PFSK-1 (cell line): ENCODE measurements around the gene KMT5B.

Source experiments
- FOXP2 ChIP-seq: optimal IDR thresholded peaks from 2 replicates; pipeline ENCODE3; 2011; ENCODE audit warnings: borderline replicate concordance, control low read depth, inconsistent platforms; ENCODE audit not compliant: insufficient read depth; ENCODE audit errors: extremely low read length, extremely low read depth
- POLR2AphosphoS5 ChIP-seq: IDR thresholded peaks from 2 replicates; pipeline ENCODE4 v1.6.1; 2012; ENCODE audit warnings: low read depth, mild to moderate bottlenecking, control low read depth, low read length, moderate library complexity
- SIN3A ChIP-seq: IDR thresholded peaks from 2 replicates; pipeline ENCODE4 v1.6.1; 2012; ENCODE audit warnings: mild to moderate bottlenecking, low read length, moderate library complexity, borderline replicate concordance; ENCODE audit not compliant: insufficient read depth
- TAF1 ChIP-seq: IDR thresholded peaks from 2 replicates; pipeline ENCODE4 v1.6.1; 2012; ENCODE audit warnings: low read length, control low read depth, borderline replicate concordance; ENCODE audit not compliant: insufficient read depth
- TF ChIP-seq, protein P1 (sequence below), 2 experiments: IDR thresholded peaks; 2 replicates each; pipeline versions ENCODE4 v1.6.1 to v1.8.0; 2011 to 2012; ENCODE audit warnings: low read depth in 2 of 2, low read length in 2 of 2, control low read depth in 1 of 2, inconsistent platforms in 1 of 2, mild to moderate bottlenecking in 1 of 2, moderate library complexity in 1 of 2; ENCODE audit not compliant: insufficient read depth in 1 of 2

DNA sequence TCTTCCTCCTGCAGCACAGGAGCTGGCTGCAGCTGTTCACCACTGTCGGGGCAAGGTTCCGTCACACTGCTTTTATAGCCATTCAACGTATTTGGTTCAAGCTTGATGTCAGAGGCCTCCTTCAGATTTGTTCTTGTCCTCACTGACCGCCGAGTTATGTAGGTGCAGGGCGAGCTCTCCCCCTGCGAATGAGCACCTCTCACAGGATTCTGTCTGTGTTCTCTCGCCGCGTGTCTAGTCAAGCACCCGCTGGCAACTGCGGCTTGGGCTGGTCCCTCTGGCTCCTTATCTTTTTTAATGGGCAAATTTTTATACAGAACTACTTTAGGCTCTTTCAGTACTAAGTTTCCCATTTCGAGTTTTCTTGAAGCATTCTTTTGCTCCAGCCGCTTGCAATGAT, 54.5 kb downstream of the KMT5B start:
- TF ChIP-seq, protein P1, sequence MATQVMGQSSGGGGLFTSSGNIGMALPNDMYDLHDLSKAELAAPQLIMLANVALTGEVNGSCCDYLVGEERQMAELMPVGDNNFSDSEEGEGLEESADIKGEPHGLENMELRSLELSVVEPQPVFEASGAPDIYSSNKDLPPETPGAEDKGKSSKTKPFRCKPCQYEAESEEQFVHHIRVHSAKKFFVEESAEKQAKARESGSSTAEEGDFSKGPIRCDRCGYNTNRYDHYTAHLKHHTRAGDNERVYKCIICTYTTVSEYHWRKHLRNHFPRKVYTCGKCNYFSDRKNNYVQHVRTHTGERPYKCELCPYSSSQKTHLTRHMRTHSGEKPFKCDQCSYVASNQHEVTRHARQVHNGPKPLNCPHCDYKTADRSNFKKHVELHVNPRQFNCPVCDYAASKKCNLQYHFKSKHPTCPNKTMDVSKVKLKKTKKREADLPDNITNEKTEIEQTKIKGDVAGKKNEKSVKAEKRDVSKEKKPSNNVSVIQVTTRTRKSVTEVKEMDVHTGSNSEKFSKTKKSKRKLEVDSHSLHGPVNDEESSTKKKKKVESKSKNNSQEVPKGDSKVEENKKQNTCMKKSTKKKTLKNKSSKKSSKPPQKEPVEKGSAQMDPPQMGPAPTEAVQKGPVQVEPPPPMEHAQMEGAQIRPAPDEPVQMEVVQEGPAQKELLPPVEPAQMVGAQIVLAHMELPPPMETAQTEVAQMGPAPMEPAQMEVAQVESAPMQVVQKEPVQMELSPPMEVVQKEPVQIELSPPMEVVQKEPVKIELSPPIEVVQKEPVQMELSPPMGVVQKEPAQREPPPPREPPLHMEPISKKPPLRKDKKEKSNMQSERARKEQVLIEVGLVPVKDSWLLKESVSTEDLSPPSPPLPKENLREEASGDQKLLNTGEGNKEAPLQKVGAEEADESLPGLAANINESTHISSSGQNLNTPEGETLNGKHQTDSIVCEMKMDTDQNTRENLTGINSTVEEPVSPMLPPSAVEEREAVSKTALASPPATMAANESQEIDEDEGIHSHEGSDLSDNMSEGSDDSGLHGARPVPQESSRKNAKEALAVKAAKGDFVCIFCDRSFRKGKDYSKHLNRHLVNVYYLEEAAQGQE (IDR thresholded peaks at IDR 0.05; ENCODE audit: insufficient read depth in 1 of 2, low read depth in 2 of 2, low read length in 2 of 2) = no peak
- TF ChIP-seq FOXP2 = no peak
- no peak for TF ChIP-seq TAF1
- TF ChIP-seq SIN3A = no peak
- no peak for TF ChIP-seq POLR2AphosphoS5
